HCT116 (cell line): ENCODE measurements around the gene MBD3. TPM values are rescaled to one million over a fixed set of nuclear protein-coding genes. Genes with fewer than 3 reads are reported as not detected.

ENCODE experiments used
- ATAC-seq: fragments of 200-7000 bp; cut with Tn5 transposase; 2 replicates; pipeline ENCODE4 v1.9.1; 2020; ENCODE audit warnings: mild to moderate bottlenecking, moderate library complexity
- BruUV-seq: library from RNA; stranded (reverse); fragments of 400-500 nt; replicated peaks from 2 replicates; lab custom pipeline; 2021; lab: Mats Ljungman, UMichigan
- CTCF ChIA-PET: fragments of 300-600 bp; sonication (Branson Sonifier 250); formaldehyde crosslinking; loops from one replicate; lab custom pipeline; 2021; ENCODE audit warnings: antibody characterized with exemption; lab: Charles Lee
- POLR2A ChIA-PET: fragments of 300-600, 350-600 bp; sonication (Branson Sonifier 250); formaldehyde crosslinking; loops from one replicate; lab custom pipeline; 2021; ENCODE audit warnings: antibody characterized with exemption; lab: Charles Lee
- RAD21 ChIA-PET, 2 experiments: fragments of 300-600 bp; sonication (Branson Sonifier 250); formaldehyde crosslinking; loops; one replicate each; lab custom pipeline; 2023; ENCODE audit warnings: low total read pairs in 2 of 2; ENCODE audit not compliant: uncharacterized antibody in 2 of 2, unreplicated experiment in 2 of 2, low non-redundant PET in 1 of 2; lab: Charles Lee
- DNase-seq: peaks from one replicate; pipeline ENCODE4 v3.0.0-alpha.2; 2010; ENCODE audit warnings: low read depth, low spot score
- H2AFZ ChIP-seq: fragments of 200-600 bp; shearing (Covaris generic), sonication (generic); 2 replicates; pipeline ENCODE4 v1.6.1; 2017; ENCODE audit warnings: low read depth, mixed run types, mixed read lengths, antibody characterized with exemption, low read length; ENCODE audit not compliant: poor library complexity, severe bottlenecking
- H3K27ac ChIP-seq: 2 replicates; pipeline ENCODE4 v1.5.1; 2012; ENCODE audit warnings: low read depth, low read length
- H3K27me3 ChIP-seq: fragments of 200-600 bp; sonication (generic); 2 replicates; pipeline ENCODE4 v1.6.1; 2016; ENCODE audit warnings: mixed run types, low read length, mixed read lengths; ENCODE audit not compliant: insufficient read depth
- H3K36me3 ChIP-seq, 2 experiments: fragments of 200-500 bp in 1 of 2; fragments of 200-600 bp in 1 of 2; sonication (Bioruptor generic) in 1 of 2; sonication (generic) in 1 of 2; 2 replicates each; pipeline versions ENCODE4 v1.5.1 to v1.6.1; 2014 to 2016; ENCODE audit warnings: low read length in 2 of 2, inconsistent platforms in 1 of 2, mixed read lengths in 1 of 2, mixed run types in 1 of 2; ENCODE audit not compliant: insufficient read depth in 2 of 2, control insufficient read depth in 1 of 2
- H3K4me1 ChIP-seq, 2 experiments: fragments of 200-600 bp in 1 of 2; sonication (generic) in 1 of 2; 2 replicates each; pipeline versions ENCODE4 v1.5.1 to v1.6.1; 2012 to 2017; ENCODE audit warnings: low read length in 2 of 2, inconsistent platforms in 1 of 2, mild to moderate bottlenecking in 1 of 2, mixed read lengths in 1 of 2, mixed run types in 1 of 2, moderate library complexity in 1 of 2; ENCODE audit not compliant: insufficient read depth in 2 of 2, control insufficient read depth in 1 of 2
- H3K4me2 ChIP-seq: fragments of 200-600 bp; sonication (generic); 2 replicates; pipeline ENCODE4 v1.6.1; 2017; ENCODE audit warnings: mixed run types, low read length, mixed read lengths
- H3K4me3 ChIP-seq, 2 experiments: fragments of 200-600 bp in 1 of 2; sonication (generic) in 1 of 2; replicated peaks in 1 of 2; 2 replicates each; pipeline ENCODE4 v1.5.1; 2011 to 2016; ENCODE audit warnings: low read length in 2 of 2, control low read depth in 1 of 2, low read depth in 1 of 2, mild to moderate bottlenecking in 1 of 2, mixed read lengths in 1 of 2, mixed run types in 1 of 2
- H3K79me2 ChIP-seq: fragments of 200-600 bp; sonication (generic); 2 replicates; pipeline ENCODE4 v1.6.1; 2017; ENCODE audit warnings: mild to moderate bottlenecking, mixed run types, low read length, moderate library complexity, mixed read lengths; ENCODE audit not compliant: insufficient read depth
- H3K9ac ChIP-seq: fragments of 200-600 bp; sonication (generic); 2 replicates; pipeline ENCODE4 v1.6.1; 2016; ENCODE audit warnings: low read length, mixed read lengths
- H3K9me2 ChIP-seq: fragments of 200-600 bp; sonication (generic), shearing (Covaris generic); 2 replicates; pipeline ENCODE4 v1.6.1; 2017; ENCODE audit warnings: mixed run types, mild to moderate bottlenecking, moderate library complexity; ENCODE audit not compliant: insufficient read depth
- H3K9me3 ChIP-seq, 2 experiments: fragments of 200-500 bp in 1 of 2; fragments of 200-600 bp in 1 of 2; sonication (Bioruptor generic) in 1 of 2; sonication (generic) in 1 of 2; 2 replicates each; pipeline ENCODE4 v1.6.1; 2014 to 2017; ENCODE audit warnings: low read length in 2 of 2, mixed read lengths in 2 of 2, inconsistent platforms in 1 of 2, low read depth in 1 of 2, mild to moderate bottlenecking in 1 of 2, mixed run types in 1 of 2, moderate library complexity in 1 of 2; ENCODE audit not compliant: control insufficient read depth in 1 of 2, insufficient read depth in 1 of 2
- H4K20me1 ChIP-seq: fragments of 200-600 bp; sonication (generic), shearing (Covaris generic); 2 replicates; pipeline ENCODE4 v1.6.1; 2017; ENCODE audit warnings: mixed run types, mild to moderate bottlenecking, moderate library complexity; ENCODE audit not compliant: insufficient read depth
- FOSL1 ChIP-seq: IDR thresholded peaks from 2 replicates; pipeline ENCODE4 v1.6.1; 2012; ENCODE audit warnings: low read depth
- JUND ChIP-seq: IDR thresholded peaks from 2 replicates; pipeline ENCODE4 v1.6.1; 2012
- POLR2A ChIP-seq: IDR thresholded peaks from 2 replicates; pipeline ENCODE4 v1.7.0; 2011; ENCODE audit warnings: borderline replicate concordance; ENCODE audit not compliant: insufficient read depth, insufficient read length; ENCODE audit errors: extremely low read depth
- POLR2AphosphoS5 ChIP-seq: IDR thresholded peaks from 2 replicates; pipeline ENCODE4 v1.6.1; 2011; ENCODE audit warnings: mild to moderate bottlenecking, low read depth, low read length, moderate library complexity
- RAD21 ChIP-seq: IDR thresholded peaks from 2 replicates; pipeline ENCODE4 v1.6.1; 2012; ENCODE audit warnings: low read depth, mild to moderate bottlenecking
- intact Hi-C: fragments of 100-400 bp; cut with micrococcal nuclease; formaldehyde crosslinking; loops from 2 replicates; pipeline ENCODE4 v1.10.0; 2022
- total RNA-seq: library from RNA; stranded (reverse); gene quantifications from one replicate; pipeline ENCODE4 v1.2.1, GENCODE V29; 2021; ENCODE audit not compliant: unreplicated experiment
- TF ChIP-seq, protein P1 (sequence below): IDR thresholded peaks from 2 replicates; pipeline ENCODE4 v1.6.1; 2012; ENCODE audit warnings: low read depth

MBD3 gene
- total RNA-seq, 1 experiment from 2014 or later: 85.7 TPM

DNA sequence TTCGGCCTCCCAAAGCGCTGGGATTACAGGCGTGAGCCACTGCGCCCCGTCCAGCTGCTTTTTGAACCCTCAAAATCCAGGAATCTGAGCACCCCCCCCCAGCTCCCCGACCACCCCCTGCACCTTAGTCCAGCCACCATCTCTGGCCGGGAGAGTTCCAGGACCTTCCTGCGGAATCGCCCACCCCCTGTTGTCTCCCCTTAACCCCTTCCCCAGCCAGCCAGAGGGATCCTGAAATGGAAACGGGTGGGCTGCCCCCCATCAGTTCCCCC, 772 bp upstream of the MBD3 start:
- intact Hi-C loops: no loop called here
- ChIA-PET POLR2A (interaction anchor here (1.3 kb wide), 1 partner anchor 12 kb away, joined by 3 read pairs; the partner anchor contains the start of gene UQCR11), RAD21 (no interaction called here)
- Histone ChIP-seq H3K27ac (peak overlapping the region; percentile 63), H3K9ac (peak overlapping the region; percentile 71), H3K4me1 (peaks cover 14 to 38% of the 10 kb centered on the region in 2 experiments), H3K79me2 (peaks cover 45% of the 10 kb centered on the region), H3K36me3 (peaks cover 15 to 20% of the 10 kb centered on the region in 2 experiments; a peak in 3 of 4 replicates), H3K9me3 (no peaks in the 10 kb centered on the region), H3K4me3 (peak overlapping the region; percentile 50 to 58; a peak in 2 of 4 replicates), H3K4me2 (peak overlapping the region; percentile 94), H2AFZ (no peak overlapping the region)
- no TSS peak for BruUV-seq
- DNase-seq: no peak
- TF ChIP-seq RAD21 (no peak), POLR2A (no peak), FOSL1 (no peak), POLR2AphosphoS5 (no peak), JUND (no peak)
- TF ChIP-seq, protein P1, sequence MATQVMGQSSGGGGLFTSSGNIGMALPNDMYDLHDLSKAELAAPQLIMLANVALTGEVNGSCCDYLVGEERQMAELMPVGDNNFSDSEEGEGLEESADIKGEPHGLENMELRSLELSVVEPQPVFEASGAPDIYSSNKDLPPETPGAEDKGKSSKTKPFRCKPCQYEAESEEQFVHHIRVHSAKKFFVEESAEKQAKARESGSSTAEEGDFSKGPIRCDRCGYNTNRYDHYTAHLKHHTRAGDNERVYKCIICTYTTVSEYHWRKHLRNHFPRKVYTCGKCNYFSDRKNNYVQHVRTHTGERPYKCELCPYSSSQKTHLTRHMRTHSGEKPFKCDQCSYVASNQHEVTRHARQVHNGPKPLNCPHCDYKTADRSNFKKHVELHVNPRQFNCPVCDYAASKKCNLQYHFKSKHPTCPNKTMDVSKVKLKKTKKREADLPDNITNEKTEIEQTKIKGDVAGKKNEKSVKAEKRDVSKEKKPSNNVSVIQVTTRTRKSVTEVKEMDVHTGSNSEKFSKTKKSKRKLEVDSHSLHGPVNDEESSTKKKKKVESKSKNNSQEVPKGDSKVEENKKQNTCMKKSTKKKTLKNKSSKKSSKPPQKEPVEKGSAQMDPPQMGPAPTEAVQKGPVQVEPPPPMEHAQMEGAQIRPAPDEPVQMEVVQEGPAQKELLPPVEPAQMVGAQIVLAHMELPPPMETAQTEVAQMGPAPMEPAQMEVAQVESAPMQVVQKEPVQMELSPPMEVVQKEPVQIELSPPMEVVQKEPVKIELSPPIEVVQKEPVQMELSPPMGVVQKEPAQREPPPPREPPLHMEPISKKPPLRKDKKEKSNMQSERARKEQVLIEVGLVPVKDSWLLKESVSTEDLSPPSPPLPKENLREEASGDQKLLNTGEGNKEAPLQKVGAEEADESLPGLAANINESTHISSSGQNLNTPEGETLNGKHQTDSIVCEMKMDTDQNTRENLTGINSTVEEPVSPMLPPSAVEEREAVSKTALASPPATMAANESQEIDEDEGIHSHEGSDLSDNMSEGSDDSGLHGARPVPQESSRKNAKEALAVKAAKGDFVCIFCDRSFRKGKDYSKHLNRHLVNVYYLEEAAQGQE: no peak
- TF ChIP-seq, all 23 proteins: peak for 0
- Histone ChIP-seq H3K9me2 (no peaks in the 10 kb centered on the region), H3K27me3 (no peaks in the 10 kb centered on the region), H4K20me1 (no peaks in the 10 kb centered on the region)
- ATAC-seq: no peak
- CTCF ChIA-PET: interaction anchor here (1.1 to 1.4 kb wide), 3 partner anchors 14 to 244 kb away, joined by 3 to 4 read pairs (median 3); no protein-coding TSS in a partner anchor
